GM12878 (cell line): ENCODE results near the gene CCDC87. TPM values are rescaled to one million over a fixed set of nuclear protein-coding genes. Genes with fewer than 3 reads are reported as not detected.

Source experiments
- ATAC-seq: fragments of 200-7000 bp; cut with Tn5 transposase; 3 replicates; pipeline ENCODE4 v1.9.1; 2020; ENCODE audit warnings: mild to moderate bottlenecking, moderate library complexity
- BruUV-seq: library from RNA; stranded (reverse); fragments of 400-500 nt; replicated peaks from 2 replicates; lab custom pipeline; 2021; lab: Mats Ljungman, UMichigan
- CTCF ChIA-PET: fragments of 300-600 bp; sonication (Branson Sonifier 250); formaldehyde crosslinking; extraction: SDS; loops from one replicate; lab custom pipeline; 2021; ENCODE audit warnings: inconsistent platforms; lab: Yijun Ruan, JAX
- POLR2A ChIA-PET: fragments of 350-600 bp; formaldehyde crosslinking; extraction: SDS; loops from one replicate; lab custom pipeline; 2021; ENCODE audit warnings: inconsistent platforms; lab: Charles Lee
- RAD21 ChIA-PET: fragments of 300-600 bp; sonication (Branson Sonifier 250); formaldehyde crosslinking; loops from one replicate; lab custom pipeline; 2023; ENCODE audit warnings: antibody characterized with exemption; ENCODE audit not compliant: unreplicated experiment; lab: Charles Lee
- SMC1A ChIA-PET: fragments of 300-600 bp; sonication (Branson Sonifier 250); formaldehyde crosslinking; loops from one replicate; lab custom pipeline; 2023; ENCODE audit not compliant: unreplicated experiment, uncharacterized antibody; lab: Charles Lee
- DNase-seq: peaks from one replicate; pipeline ENCODE4 v3.0.0-alpha.2; 2011; ENCODE audit warnings: low read depth, low spot score
- FAIRE-seq: peaks from 3 replicates; lab custom pipeline; 2011; peaks lifted over from hg19 to GRCh38; lab: Jason Lieb, UNC
- H2AFZ ChIP-seq: 2 replicates; pipeline ENCODE4 v1.6.0; 2011; ENCODE audit warnings: low read depth, low read length, control low read depth; ENCODE audit not compliant: control insufficient read depth
- H3K27ac ChIP-seq: 2 replicates; pipeline ENCODE4 v1.5.1; 2011; ENCODE audit warnings: control low read depth; ENCODE audit not compliant: control insufficient read depth, insufficient read depth
- H3K27me3 ChIP-seq, 2 experiments: replicated peaks in 1 of 2; 2 replicates each; pipeline versions ENCODE4 v1.6.0 to v1.6.1; 2011; ENCODE audit warnings: low read length in 1 of 2; ENCODE audit not compliant: control insufficient read depth in 2 of 2, insufficient read depth in 2 of 2
- H3K36me3 ChIP-seq, 2 experiments: 2 replicates each; pipeline ENCODE4 v1.5.1; 2011; ENCODE audit warnings: low read length in 1 of 2; ENCODE audit not compliant: control insufficient read depth in 2 of 2, insufficient read depth in 2 of 2
- H3K4me1 ChIP-seq: 2 replicates; pipeline ENCODE4 v1.6.1; 2011; ENCODE audit warnings: mild to moderate bottlenecking, low read length, moderate library complexity, mixed read lengths; ENCODE audit not compliant: control insufficient read depth, insufficient read depth
- H3K4me2 ChIP-seq: 2 replicates; pipeline ENCODE4 v1.6.0; 2011; ENCODE audit warnings: control low read depth; ENCODE audit not compliant: control insufficient read depth, insufficient read depth
- H3K4me3 ChIP-seq: fragments of 200-600 bp; sonication (generic); 2 replicates; pipeline ENCODE4 v1.5.1; 2016
- H3K79me2 ChIP-seq: 2 replicates; pipeline ENCODE4 v1.6.0; 2011; ENCODE audit warnings: low read length; ENCODE audit not compliant: control insufficient read depth, insufficient read depth
- H3K9ac ChIP-seq: 2 replicates; pipeline ENCODE4 v1.8.0; 2011; ENCODE audit warnings: low read length, control low read depth, mixed read lengths; ENCODE audit not compliant: control insufficient read depth, insufficient read depth
- H3K9me3 ChIP-seq: replicated peaks from 3 replicates; pipeline ENCODE4 v1.5.1; 2011; ENCODE audit warnings: mild to moderate bottlenecking, low read length; ENCODE audit not compliant: control insufficient read depth, insufficient read depth
- H4K20me1 ChIP-seq: 2 replicates; pipeline ENCODE4 v1.6.0; 2011; ENCODE audit not compliant: control insufficient read depth, insufficient read depth
- ATF7 ChIP-seq: fragments of 450-650 bp; IDR thresholded peaks from 2 replicates; pipeline ENCODE4 v1.6.1; 2016; ENCODE audit warnings: low read depth, mild to moderate bottlenecking
- BCL11A ChIP-seq: IDR thresholded peaks from 2 replicates; pipeline ENCODE4 v1.6.1; 2011; ENCODE audit warnings: low read depth, low read length
- CHD1 ChIP-seq: IDR thresholded peaks from 2 replicates; pipeline ENCODE4 v1.6.1; 2012; ENCODE audit warnings: low read depth, low read length, improper control_type of control experiment
- CREB1 ChIP-seq: IDR thresholded peaks from 2 replicates; pipeline ENCODE4 v1.6.1; 2012; ENCODE audit warnings: low read depth, mild to moderate bottlenecking, inconsistent platforms
- EGR1 ChIP-seq, 2 experiments: IDR thresholded peaks; 1 replicate in 1 of 2; 2 replicates in 1 of 2; pipeline ENCODE4 v1.6.1; 2011 to 2012; ENCODE audit warnings: low read depth in 2 of 2, low read length in 2 of 2, borderline replicate concordance in 1 of 2, mild to moderate bottlenecking in 1 of 2, moderate library complexity in 1 of 2
- MYB ChIP-seq: fragments of 150-350 bp; IDR thresholded peaks from 2 replicates; pipeline ENCODE4 v1.6.1; 2014; ENCODE audit warnings: mild to moderate bottlenecking, low read depth, low read length, borderline replicate concordance
- NFYA ChIP-seq: IDR thresholded peaks from 2 replicates; pipeline ENCODE4 v1.6.1; 2011; ENCODE audit warnings: low read depth, mild to moderate bottlenecking, low read length, improper control_type of control experiment, borderline replicate concordance
- NR2C2 ChIP-seq: IDR thresholded peaks from 2 replicates; pipeline ENCODE4 v1.6.1; 2011; ENCODE audit warnings: borderline replicate concordance, low read depth; ENCODE audit not compliant: control insufficient read depth, insufficient read length
- PBX3 ChIP-seq: IDR thresholded peaks from 2 replicates; pipeline ENCODE4 v1.6.1; 2011; ENCODE audit warnings: mild to moderate bottlenecking, low read depth, low read length, moderate library complexity; ENCODE audit not compliant: insufficient replicate concordance
- RCOR1 ChIP-seq: conservative IDR thresholded peaks from 2 replicates; pipeline ENCODE4 v1.6.1; 2012; ENCODE audit warnings: low read depth, low read length, improper control_type of control experiment
- STAT1 ChIP-seq: fragments of 450-650 bp; conservative IDR thresholded peaks from 2 replicates; pipeline ENCODE4 v1.6.1; 2014; ENCODE audit warnings: antibody characterized with exemption, mild to moderate bottlenecking
- USF1 ChIP-seq: IDR thresholded peaks from 2 replicates; pipeline ENCODE4 v1.6.1; 2011; ENCODE audit warnings: borderline replicate concordance, low read depth, mild to moderate bottlenecking, moderate library complexity, mixed read lengths, low read length; ENCODE audit not compliant: insufficient read depth; ENCODE audit errors: extremely low read length
- ZNF274 ChIP-seq: IDR thresholded peaks from one replicate; pipeline ENCODE4 v1.8.0; 2011; ENCODE audit not compliant: insufficient read length, insufficient read depth
- WGBS: methylation state at CpG from one replicate; pipeline ENCODE4 v1.1.6; 2016; ENCODE audit warnings: low lambda C conversion rate; ENCODE audit not compliant: insufficient replicate concordance, insufficient coverage; ENCODE audit errors: missing lambda C conversion rate; 5-methylcytosine and 5-hydroxymethylcytosine counted together
- in situ Hi-C: fragments of 300-500 bp; cut with MboI; formaldehyde crosslinking; loops from 9 replicates; pipeline ENCODE4 v1.14.3; 2018; ENCODE audit warnings: mixed read lengths
- intact Hi-C: fragments of 100-400 bp; cut with micrococcal nuclease; formaldehyde crosslinking; loops from one replicate; pipeline ENCODE4 v1.14.2; 2022; ENCODE audit not compliant: unreplicated experiment
- polyA plus RNA-seq, 11 experiments: library from polyadenylated mRNA; depleted of rRNA in 4 of 11; unstranded in 6 of 11; stranded (reverse) in 5 of 11; fragments of >200 nt; fragmentation: Nextera tagmentation in 4 of 11; fragmentation: Illumina TruSeq in 1 of 11; extraction: Ambion mirVana in 4 of 11; extraction: Trizol in 1 of 11; gene quantifications; 1 replicate in 1 of 11; 2 replicates in 10 of 11; pipeline versions ENCODE4 v1.2.1 to v1.2.3, GENCODE V29; 2011 to 2016; ENCODE audit warnings: inconsistent platforms in 2 of 11, missing spikeins in 2 of 11, low read depth in 1 of 11
- total RNA-seq, 4 experiments: library from RNA; depleted of rRNA in 3 of 4; stranded (reverse); fragments of >200 nt in 3 of 4; fragmentation: Illumina TruSeq in 1 of 4; extraction: Trizol in 1 of 4; gene quantifications; 2 replicates each; pipeline versions ENCODE4 v1.2.1 to v1.2.3, GENCODE V29; 2013 to 2021

CCDC87 gene
- total and polyA plus RNA-seq, 10 of the 15 experiments (the other 5 are each of a cell fraction or from before 2014, with no cell fraction given) = 0.02 to 0.17 (median 0.09) TPM; not detected in 3

GRCh38 chr11:66564538-66564937 is 28.3 kb downstream of the CCDC87 start:
- in situ Hi-C loops = no loop called here
- WGBS = 52% methylated on average over 14 of the region's 14 CpGs
- RAD21 ChIA-PET = no interaction called here

More at GRCh38 chr11:66564538-66564937, 28.3 kb downstream of the CCDC87 start:
- ATAC-seq (no peak), DNase-seq (no peak), FAIRE-seq (no peak)
- Histone ChIP-seq H3K9me3 (no peaks in the 10 kb centered on the region), H3K4me2 (no peak overlapping the region), H3K36me3 (no peaks in the 10 kb centered on the region), H3K4me1 (no peaks in the 10 kb centered on the region), H3K4me3 (no peak overlapping the region), H3K27ac (no peak overlapping the region), H2AFZ (no peak overlapping the region), H3K27me3 (peaks cover 0 to 6% of the 10 kb centered on the region in 2 experiments; a peak in 3 of 4 replicates), H3K79me2 (no peaks in the 10 kb centered on the region), H4K20me1 (no peaks in the 10 kb centered on the region), H3K9ac (no peak overlapping the region)
- intact Hi-C loops = no loop called here
- no peak for TF ChIP-seq BCL11A
- TF ChIP-seq NFYA = no peak
- TF ChIP-seq PBX3 = no peak
- TF ChIP-seq MYB = no peak
- TF ChIP-seq STAT1 = no peak
- TF ChIP-seq CREB1 = no peak
- no peak for TF ChIP-seq CHD1
- no peak for TF ChIP-seq RCOR1
- TF ChIP-seq EGR1 (IDR thresholded peaks at IDR 0.05; ENCODE audit: borderline replicate concordance in 1 of 2, low read depth in 2 of 2, low read length in 2 of 2) = no peak
- no peak for TF ChIP-seq NR2C2
- no peak for TF ChIP-seq ZNF274
- no peak for TF ChIP-seq ATF7
- TF ChIP-seq USF1 = no peak
- POLR2A ChIA-PET = no interaction called here
- CTCF ChIA-PET = no interaction called here
- SMC1A ChIA-PET = no interaction called here
- BruUV-seq = no TSS peak
